ENCODE results near the gene HTR3A.

GRCh38 chr11:114011443-114011842 is 36.5 kb downstream of the HTR3A start:
- TF ChIP-seq CTCF (conservative IDR thresholded peaks at IDR 0.05; ENCODE audit: low read length) (no peak), EZH2phosphoT487 (IDR thresholded peaks at IDR 0.05; ENCODE audit: borderline replicate concordance) (no peak)

All from Loucy (cell line).